ENCODE results near the gene FBXO40. TPM values are rescaled to one million over a fixed set of nuclear protein-coding genes. Genes with fewer than 3 reads are reported as not detected.

FBXO40 gene
- total RNA-seq, 1 experiment from 2014 or later: not detected

DNA sequence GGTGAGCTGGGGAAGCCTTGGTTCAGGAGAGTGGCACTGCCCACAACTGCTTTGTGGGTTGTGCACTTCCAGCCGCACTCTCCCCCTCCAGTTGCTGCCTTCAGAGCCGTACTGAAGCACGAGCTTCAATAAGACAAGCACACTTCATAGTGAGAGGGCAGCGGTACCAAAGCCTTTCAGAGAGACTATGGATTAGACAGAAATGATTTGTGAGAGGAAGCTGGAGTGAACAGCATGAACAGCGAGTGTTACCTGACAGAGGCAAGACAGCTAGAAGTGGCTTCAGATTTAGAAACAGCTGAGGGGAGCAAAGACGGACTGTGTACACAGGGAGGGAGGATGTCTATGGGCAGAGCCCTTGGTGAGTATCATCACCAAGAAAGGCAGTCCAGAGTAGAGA, 36.4 kb downstream of the FBXO40 start:
- no peaks in the 10 kb centered on the region for H3K27me3 ChIP-seq (ENCODE audit: low read length)
- intact Hi-C loops (cut with micrococcal nuclease): no loop called here
- H2AFZ ChIP-seq (ENCODE audit: low read length): no peak overlapping the region
- no peaks in the 10 kb centered on the region for H4K20me1 ChIP-seq (ENCODE audit: low read length)
- no peaks in the 10 kb centered on the region for H3F3A ChIP-seq (ENCODE audit: low read length, unreplicated experiment)
- H3K4me3 ChIP-seq (ENCODE audit: low read length): no peak overlapping the region
- DNase-seq (no peak), ATAC-seq (no peak)
- no peak overlapping the region for H3K27ac ChIP-seq (ENCODE audit: low read length)
- no peak overlapping the region for H3K9ac ChIP-seq (ENCODE audit: low read length)
- BruUV-seq (replicated peaks): no TSS peak
- no peaks in the 10 kb centered on the region for H3K4me1 ChIP-seq (ENCODE audit: insufficient read depth, low read length)
- H3K36me3 ChIP-seq (ENCODE audit: low read depth, low read length): no peaks in the 10 kb centered on the region
- TF ChIP-seq EZH2 (IDR thresholded peaks at IDR 0.05; ENCODE audit: low read length, unreplicated experiment) (no peak), EZH2phosphoT487 (IDR thresholded peaks at IDR 0.05; ENCODE audit: borderline replicate concordance, low read length) (no peak)
- TF ChIP-seq, protein P1, sequence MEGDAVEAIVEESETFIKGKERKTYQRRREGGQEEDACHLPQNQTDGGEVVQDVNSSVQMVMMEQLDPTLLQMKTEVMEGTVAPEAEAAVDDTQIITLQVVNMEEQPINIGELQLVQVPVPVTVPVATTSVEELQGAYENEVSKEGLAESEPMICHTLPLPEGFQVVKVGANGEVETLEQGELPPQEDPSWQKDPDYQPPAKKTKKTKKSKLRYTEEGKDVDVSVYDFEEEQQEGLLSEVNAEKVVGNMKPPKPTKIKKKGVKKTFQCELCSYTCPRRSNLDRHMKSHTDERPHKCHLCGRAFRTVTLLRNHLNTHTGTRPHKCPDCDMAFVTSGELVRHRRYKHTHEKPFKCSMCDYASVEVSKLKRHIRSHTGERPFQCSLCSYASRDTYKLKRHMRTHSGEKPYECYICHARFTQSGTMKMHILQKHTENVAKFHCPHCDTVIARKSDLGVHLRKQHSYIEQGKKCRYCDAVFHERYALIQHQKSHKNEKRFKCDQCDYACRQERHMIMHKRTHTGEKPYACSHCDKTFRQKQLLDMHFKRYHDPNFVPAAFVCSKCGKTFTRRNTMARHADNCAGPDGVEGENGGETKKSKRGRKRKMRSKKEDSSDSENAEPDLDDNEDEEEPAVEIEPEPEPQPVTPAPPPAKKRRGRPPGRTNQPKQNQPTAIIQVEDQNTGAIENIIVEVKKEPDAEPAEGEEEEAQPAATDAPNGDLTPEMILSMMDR (conservative IDR thresholded peaks at IDR 0.05; ENCODE audit: low read depth, low read length): no peak
- ChIA-PET POLR2A (ENCODE audit: unreplicated experiment) (no interaction called here), CTCF (no interaction called here)
- no peaks in the 10 kb centered on the region for H3K9me2 ChIP-seq (replicated peaks; ENCODE audit: low read length)
- no peaks in the 10 kb centered on the region for H3K79me2 ChIP-seq (ENCODE audit: low read length)
- H3K9me3 ChIP-seq (ENCODE audit: low read length): no peaks in the 10 kb centered on the region
- no peak overlapping the region for H3K4me2 ChIP-seq (ENCODE audit: low read length)

GRCh38 chr3:121630355-121630754, 37.2 kb downstream of the FBXO40 start:
- POLR2A ChIA-PET (ENCODE audit: unreplicated experiment): no interaction called here
- H4K20me1 ChIP-seq (ENCODE audit: low read length): no peaks in the 10 kb centered on the region
- CTCF ChIA-PET: no interaction called here
- DNase-seq (no peak), ATAC-seq (no peak)
- H3K36me3 ChIP-seq (ENCODE audit: low read depth, low read length): no peaks in the 10 kb centered on the region
- BruUV-seq (replicated peaks): no TSS peak
- H3K27ac ChIP-seq (ENCODE audit: low read length): no peak overlapping the region
- no peaks in the 10 kb centered on the region for H3K79me2 ChIP-seq (ENCODE audit: low read length)
- H3F3A ChIP-seq (ENCODE audit: low read length, unreplicated experiment): no peaks in the 10 kb centered on the region
- TF ChIP-seq, protein P1 (conservative IDR thresholded peaks at IDR 0.05; ENCODE audit: low read depth, low read length): no peak
- TF ChIP-seq EZH2 (IDR thresholded peaks at IDR 0.05; ENCODE audit: low read length, unreplicated experiment) (no peak), EZH2phosphoT487 (IDR thresholded peaks at IDR 0.05; ENCODE audit: borderline replicate concordance, low read length) (no peak)
- intact Hi-C loops (cut with micrococcal nuclease): no loop called here
- H3K27me3 ChIP-seq (ENCODE audit: low read length): no peaks in the 10 kb centered on the region
- no peaks in the 10 kb centered on the region for H3K4me1 ChIP-seq (ENCODE audit: insufficient read depth, low read length)
- no peak overlapping the region for H2AFZ ChIP-seq (ENCODE audit: low read length)
- no peak overlapping the region for H3K4me3 ChIP-seq (ENCODE audit: low read length)
- H3K9me3 ChIP-seq (ENCODE audit: low read length): no peaks in the 10 kb centered on the region
- H3K4me2 ChIP-seq (ENCODE audit: low read length): no peak overlapping the region
- H3K9ac ChIP-seq (ENCODE audit: low read length): no peak overlapping the region
- H3K9me2 ChIP-seq (replicated peaks; ENCODE audit: low read length): no peaks in the 10 kb centered on the region

GRCh38 chr3:121637922-121638321, 44.7 kb downstream of the FBXO40 start:
- CTCF ChIA-PET: no interaction called here
- DNase-seq (no peak), ATAC-seq (no peak)
- intact Hi-C loops (cut with micrococcal nuclease): no loop called here
- Histone ChIP-seq H3F3A (ENCODE audit: low read length, unreplicated experiment) (no peaks in the 10 kb centered on the region), H3K4me2 (ENCODE audit: low read length) (no peak overlapping the region), H3K9me2 (replicated peaks; ENCODE audit: low read length) (no peaks in the 10 kb centered on the region), H3K9me3 (ENCODE audit: low read length) (no peaks in the 10 kb centered on the region), H3K4me1 (ENCODE audit: insufficient read depth, low read length) (no peaks in the 10 kb centered on the region), H3K9ac (ENCODE audit: low read length) (no peak overlapping the region), H3K79me2 (ENCODE audit: low read length) (no peaks in the 10 kb centered on the region), H3K27ac (ENCODE audit: low read length) (no peak overlapping the region), H4K20me1 (ENCODE audit: low read length) (no peaks in the 10 kb centered on the region), H3K27me3 (ENCODE audit: low read length) (no peaks in the 10 kb centered on the region), H3K36me3 (ENCODE audit: low read depth, low read length) (no peaks in the 10 kb centered on the region), H2AFZ (ENCODE audit: low read length) (no peak overlapping the region), H3K4me3 (ENCODE audit: low read length) (no peak overlapping the region)
- TF ChIP-seq EZH2 (IDR thresholded peaks at IDR 0.05; ENCODE audit: low read length, unreplicated experiment) (no peak), EZH2phosphoT487 (IDR thresholded peaks at IDR 0.05; ENCODE audit: borderline replicate concordance, low read length) (no peak)
- TF ChIP-seq, protein P1 (conservative IDR thresholded peaks at IDR 0.05; ENCODE audit: low read depth, low read length): no peak
- BruUV-seq (replicated peaks): no TSS peak
- POLR2A ChIA-PET (ENCODE audit: unreplicated experiment): no interaction called here

Measured in PC-3 (cell line).